ENCODE measurements around the gene IRF8.
"Not testable (repeated sequence)": the region's sequence is repeated elsewhere in the genome, so short reads cannot be mapped to it uniquely, and the experiment has no call there.

IRF8 gene, protein sequence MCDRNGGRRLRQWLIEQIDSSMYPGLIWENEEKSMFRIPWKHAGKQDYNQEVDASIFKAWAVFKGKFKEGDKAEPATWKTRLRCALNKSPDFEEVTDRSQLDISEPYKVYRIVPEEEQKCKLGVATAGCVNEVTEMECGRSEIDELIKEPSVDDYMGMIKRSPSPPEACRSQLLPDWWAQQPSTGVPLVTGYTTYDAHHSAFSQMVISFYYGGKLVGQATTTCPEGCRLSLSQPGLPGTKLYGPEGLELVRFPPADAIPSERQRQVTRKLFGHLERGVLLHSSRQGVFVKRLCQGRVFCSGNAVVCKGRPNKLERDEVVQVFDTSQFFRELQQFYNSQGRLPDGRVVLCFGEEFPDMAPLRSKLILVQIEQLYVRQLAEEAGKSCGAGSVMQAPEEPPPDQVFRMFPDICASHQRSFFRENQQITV

DNA sequence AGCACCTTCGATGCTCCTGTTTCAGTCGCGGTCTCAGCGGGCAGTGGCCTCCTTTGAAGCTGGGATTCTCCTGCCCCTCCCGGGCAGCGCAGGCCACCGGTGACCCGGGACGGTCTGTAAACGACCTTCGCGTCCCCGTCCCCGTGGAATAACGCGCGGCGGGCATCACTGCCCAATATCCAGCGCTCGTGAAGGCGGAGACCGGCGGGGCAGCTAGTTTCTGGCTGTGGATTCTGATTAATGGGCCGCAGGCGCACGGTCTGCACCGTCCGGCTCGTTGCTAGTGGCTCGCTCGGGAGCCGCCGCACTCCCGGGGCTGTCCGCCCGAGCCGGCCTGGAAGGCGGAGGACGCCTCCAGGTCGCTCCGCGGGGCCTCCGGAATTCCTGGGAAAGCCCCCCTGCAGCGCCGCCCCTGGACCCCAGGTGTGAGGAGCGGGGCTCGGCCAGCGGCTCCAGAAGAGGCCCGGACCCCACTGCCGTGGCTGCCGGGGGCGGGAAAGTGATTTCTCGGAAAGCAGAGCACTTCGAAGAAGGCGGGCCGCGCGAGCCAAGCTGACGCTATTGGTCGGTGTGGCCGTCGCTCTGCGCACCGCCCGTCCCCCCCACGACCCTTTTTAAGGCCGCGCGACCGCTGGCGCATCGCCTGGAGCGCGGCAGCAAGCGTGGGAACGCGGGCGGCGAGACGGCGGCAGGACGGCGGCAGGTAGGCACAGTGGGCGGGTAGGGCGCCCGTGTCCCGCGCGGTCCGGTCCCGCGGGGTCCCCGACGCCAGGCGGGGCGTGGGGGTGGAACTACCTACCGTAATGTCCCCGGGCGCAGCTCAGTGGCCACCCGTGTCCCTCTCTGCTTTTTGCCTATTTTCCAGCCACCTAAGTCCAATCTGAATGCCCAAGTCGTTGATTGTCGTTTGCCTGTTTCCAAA is at the start of gene IRF8:
IRF8 (plus strand) TSS at position 642 of the 922 bp plus-strand sequence. CDS start 3,854 bp downstream, outside the sequence.
- no peak for FAIRE-seq

DNA sequence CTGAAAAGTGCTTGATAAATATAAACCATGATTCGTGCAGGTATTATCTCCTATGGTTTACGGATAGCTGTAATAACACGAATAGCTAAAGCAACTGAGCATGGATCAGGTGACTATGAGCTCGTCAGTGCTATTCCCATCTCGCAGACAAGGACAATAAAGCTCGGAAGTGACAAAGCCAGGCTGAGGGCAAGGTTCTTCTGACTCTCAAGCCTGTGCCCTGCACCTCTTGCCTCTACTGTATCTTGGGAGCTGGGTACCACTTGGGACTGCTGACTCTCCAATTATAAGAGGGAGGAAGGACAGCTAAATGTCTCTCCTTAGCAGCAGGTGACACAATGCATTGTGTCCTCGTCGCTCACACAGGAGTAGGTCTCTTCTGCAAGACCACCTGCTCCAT is 49.6 kb upstream of the IRF8 start:
- FAIRE-seq = no peak

DNA sequence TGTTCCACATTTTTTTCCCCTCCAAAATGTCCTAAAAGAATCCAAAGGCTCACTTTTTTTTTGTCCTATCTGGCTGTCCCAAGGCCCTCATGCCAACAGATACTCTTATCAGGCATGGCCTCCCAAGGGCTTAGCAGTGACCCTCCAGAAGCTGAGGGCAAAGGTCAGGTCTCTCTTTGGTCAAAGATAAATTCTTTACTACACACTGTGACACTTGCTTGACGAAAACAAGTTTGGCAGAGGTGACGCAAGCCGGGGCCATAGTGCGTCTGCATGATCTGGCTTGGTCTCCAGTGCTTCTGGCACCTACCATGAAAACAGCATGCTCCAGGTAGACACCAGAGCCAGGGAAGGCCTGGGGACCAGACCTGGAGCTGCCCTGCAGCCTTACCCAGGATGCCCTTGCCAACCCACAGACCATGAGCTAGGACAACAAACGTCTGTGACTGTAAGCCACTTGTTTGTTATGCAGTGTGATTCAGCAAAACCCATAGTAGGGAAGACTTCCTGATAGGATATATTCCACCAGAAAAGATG is 48.5 kb upstream of the IRF8 start:
- no peak for FAIRE-seq

DNA sequence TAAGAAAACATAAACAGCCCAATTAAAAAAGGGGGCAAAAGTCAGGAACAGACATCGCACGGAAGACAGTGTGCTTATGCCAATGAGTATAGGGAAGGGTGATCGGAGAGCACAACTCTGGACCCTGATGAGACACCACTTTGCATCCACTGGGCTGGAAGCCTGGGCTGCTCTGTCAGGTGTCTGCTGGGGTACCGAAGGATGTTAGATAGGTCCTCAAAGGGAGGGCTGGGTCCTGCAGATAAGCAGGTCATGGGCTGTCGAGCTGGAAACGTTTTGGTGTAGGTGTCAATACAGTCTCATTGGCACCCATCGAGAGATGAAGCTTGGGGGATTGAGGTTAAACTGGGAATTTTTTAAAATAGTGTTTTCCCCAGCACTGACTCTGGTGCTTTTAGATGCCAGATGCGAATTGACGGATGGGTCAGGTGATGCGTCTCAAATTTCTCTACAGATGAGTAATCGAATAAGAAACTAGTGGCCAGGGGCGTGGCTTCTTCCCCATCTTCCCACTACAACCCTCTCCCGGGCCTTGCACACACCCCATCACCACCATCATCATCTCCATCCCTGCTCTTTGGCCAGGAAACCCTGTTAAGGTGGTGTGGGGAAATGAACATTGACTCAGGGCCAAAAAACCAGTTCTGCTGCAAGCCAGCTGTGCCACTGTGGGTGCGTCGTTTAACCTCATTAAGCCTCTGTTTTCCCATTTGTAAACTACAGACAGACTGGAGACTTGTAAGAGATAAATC is 47.8 kb upstream of the IRF8 start:
- no peak for FAIRE-seq

DNA sequence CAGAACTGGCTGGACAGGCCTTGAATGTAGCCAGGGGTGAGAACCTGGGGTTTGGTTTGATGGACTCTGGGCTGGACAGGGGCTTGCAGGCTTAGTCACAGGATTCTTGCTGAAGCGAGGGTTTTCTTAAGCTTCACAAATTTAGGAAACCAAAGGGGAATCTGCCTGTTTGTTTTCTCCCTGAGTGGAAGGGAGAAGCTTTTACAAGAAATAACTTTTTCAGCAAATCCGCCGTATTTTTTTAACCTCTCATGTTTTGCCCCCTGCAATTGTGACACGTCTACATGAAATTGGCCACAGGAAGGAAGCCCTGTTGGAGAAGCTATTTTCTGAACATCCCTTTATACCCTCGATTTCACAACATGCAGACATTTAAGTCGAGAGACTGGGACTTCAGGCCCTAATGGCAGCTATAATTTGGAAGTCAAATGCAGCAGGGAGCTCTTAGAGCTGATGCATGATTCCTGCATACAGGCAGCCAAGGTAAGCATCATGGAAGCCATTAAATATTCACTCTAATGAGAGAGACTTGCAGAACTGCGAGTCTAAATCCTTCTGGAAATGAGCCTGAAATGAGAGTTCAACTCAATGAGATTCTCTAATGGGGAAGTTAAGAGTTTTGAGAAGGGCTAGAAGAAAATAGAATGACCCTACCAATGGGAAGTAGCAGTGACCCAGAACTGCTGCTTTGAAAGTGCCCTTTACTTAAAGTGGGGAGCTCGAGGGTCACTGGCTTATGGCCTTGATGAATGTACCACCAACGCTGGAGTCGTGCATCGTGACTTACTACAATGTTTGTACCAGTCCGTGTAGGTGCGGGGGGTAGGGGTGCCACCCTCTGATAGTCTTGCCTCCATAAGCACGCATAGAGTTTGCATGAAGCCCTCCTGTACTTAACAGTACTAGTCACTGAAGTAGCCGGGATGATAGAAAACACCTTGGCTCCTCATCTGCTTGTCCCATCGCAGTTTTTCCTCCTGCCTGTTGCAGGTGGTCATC is 45.1 kb upstream of the IRF8 start:
- FAIRE-seq = no peak

DNA sequence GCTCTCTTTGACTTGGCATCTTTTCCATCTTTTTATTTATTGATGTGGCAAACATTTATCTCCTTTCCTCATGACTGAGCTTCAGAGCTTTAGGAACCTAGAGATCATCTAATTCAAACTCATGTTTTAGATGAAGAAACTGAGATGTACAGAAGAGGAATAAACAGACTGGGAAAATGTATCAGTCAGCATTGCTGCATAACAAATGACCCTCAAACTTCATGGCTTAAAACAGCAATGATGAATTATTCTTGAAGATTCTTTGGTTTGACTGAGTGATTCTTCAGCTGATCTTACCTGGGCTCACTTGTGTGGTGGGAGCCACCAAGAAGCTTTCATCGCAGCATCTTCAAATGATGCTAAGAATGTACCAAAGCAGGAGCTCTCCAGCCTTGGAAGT is 44.0 kb upstream of the IRF8 start:
- FAIRE-seq = no peak

DNA sequence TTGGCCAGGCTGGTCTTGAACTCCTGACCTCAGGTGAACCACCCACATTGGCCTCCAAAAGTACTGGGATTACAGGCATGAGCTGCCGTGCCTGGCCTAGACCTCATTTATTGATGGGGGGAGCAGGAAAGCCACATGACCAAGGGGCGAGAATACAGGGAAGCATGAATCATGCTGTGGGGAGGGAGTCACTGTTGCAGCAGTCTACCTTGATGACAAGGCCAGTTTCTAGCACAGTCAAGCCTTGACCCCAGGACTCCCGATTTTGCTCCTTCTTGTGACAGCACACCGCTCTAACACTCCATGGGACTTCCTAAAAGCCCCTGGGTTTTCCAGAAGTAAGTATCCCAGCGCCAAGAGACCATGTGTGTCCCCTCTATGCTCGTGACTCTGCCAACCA is 42.9 kb upstream of the IRF8 start:
- no peak for FAIRE-seq

DNA sequence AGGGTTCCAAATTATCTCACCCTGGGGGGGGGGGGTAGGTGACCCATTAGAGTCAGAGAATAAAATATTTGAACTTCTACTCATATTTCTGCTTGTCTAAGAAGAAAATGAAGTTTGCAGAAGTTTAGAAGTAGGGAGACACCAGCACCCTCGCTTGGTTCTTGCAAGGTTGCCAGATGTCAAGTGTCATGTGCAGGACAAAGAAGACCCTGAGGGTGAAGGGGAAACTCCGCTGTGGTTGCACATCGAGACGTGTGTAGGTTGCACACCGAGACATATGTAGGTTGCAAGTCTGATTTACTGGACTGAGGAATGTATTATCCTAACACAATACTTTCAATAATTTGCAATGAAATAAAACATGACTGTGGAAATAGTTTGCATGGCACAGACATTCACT is 42.4 kb upstream of the IRF8 start:
- FAIRE-seq = no peak

DNA sequence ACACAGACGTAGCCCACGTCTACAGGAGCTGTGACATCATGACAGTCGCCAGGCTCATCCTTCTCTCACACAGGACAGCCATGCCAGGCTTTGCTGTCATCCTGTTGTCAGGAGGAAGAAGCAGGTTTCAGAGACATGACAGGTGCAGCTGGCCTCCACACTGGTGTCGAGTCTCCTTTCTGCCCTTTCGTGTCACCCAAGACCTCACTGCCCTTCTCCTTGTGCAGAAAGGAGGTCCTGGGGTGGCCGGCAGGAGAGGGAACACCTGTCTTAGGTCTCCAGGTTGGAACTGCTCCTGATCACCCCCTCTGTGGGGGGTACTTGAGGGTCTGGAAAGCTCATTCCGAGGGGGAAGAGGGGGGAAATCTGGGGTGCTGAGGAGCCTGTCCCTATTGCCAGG is 41.6 kb upstream of the IRF8 start:
- no peak for FAIRE-seq

DNA sequence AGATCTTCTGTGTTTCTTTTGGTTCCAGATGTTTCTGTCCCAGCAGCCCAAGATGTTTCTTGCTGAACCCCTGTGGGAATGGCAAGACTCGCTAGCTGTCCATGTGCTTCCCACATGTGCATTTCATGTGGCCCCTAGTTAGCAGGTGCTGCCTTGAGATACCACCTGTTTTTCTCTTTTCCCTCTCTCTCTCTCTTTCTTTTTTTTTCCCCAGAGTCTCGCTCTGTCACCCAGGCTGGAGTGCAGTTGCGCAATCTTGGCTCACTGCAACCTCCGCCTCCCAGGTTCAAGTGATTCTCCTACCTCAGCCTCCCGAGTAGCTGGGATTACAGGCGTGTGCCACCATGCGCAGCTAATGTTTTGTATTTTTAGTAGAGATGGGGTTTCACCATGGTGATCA is 40.4 kb upstream of the IRF8 start:
- FAIRE-seq = not testable (repeated sequence)

DNA sequence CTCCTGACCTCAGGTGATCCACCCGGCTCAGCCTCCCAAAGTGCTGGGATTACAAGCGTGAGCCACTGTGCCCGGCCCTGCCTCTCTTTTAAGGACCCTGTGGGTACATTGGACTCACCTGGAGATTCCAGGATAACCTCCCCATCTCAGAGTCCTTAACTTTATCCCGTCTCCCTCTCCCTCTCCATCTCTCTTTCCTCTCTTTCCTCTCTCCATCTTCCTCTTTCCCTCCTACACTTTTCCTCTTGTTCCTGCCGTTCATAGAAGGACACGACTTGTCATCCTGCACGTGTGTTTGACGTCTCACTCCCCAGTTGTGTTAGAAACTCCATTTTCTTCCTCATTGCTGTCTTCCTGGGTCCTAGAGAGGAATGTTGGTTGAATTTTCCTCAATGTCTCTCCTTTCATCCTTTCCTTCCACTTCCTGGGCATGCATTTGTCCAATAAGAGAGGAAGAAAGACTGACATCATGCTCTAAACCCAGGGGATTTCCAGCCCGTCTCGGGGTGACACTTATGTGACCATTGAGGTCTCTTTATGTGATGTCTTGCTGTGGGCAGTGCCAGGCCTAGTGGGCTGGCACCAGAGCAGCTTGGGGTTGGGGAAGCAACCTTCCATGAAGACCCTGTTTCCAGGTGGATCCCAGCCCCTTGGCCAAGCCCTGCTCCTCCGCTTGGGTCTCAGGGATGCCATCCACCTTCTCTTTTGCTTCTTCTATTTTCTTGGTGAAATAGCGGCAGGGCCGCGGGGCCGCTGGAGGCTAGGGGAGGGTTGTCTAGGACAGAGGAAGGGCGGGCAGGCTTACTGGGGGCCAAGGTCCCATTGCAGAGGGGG is 39.8 kb upstream of the IRF8 start:
- no peak for FAIRE-seq

DNA sequence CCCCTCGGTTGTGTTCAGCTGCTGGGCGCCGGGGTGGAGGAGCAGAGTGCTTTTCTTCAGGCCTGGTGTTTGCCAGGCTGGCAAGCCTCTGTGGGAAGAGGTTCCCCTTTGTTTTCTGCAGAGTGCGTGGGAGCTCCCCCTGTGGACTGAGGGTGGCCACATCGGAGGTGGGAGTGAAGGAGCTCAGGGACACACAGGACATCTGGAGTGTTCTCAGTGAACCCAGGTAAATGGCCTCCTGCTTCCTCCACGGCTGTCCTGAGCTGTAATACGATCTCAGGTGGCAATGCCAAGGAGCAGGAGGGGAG is 39.2 kb upstream of the IRF8 start:
- no peak for FAIRE-seq

DNA sequence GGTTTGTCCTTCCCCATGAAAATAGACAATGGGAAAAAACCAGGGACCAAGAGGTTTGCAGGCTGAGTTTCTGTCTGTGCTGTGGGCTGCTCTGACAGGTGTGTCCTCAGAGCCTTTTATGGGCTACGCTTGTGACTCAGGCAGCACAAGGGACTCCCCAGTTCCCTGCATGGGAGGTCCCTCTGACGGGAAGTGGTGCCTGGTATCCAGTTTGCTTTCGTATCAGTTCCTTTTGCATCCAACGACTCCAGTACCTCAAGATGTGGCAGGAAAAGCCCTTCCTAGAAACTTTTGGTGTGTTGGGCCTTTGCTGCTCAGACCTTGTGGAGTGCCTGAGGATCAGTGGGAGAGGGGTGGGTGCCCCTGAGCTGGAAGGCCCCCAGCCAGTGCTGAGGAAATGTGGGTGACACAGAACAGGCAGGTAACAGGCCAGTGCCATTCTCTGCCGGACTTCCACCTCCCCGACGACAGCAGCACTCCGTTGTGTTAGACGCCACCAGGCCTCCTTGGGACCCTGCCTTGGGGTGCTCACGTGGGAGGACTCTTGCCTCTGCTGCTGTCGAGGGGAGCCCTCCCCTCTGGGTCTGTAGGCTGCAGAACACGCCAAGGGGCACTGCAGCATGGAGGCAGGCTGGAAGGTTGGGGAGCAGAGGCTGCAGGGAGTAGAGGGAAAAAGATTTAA is 38.4 kb upstream of the IRF8 start:
- FAIRE-seq = no peak

DNA sequence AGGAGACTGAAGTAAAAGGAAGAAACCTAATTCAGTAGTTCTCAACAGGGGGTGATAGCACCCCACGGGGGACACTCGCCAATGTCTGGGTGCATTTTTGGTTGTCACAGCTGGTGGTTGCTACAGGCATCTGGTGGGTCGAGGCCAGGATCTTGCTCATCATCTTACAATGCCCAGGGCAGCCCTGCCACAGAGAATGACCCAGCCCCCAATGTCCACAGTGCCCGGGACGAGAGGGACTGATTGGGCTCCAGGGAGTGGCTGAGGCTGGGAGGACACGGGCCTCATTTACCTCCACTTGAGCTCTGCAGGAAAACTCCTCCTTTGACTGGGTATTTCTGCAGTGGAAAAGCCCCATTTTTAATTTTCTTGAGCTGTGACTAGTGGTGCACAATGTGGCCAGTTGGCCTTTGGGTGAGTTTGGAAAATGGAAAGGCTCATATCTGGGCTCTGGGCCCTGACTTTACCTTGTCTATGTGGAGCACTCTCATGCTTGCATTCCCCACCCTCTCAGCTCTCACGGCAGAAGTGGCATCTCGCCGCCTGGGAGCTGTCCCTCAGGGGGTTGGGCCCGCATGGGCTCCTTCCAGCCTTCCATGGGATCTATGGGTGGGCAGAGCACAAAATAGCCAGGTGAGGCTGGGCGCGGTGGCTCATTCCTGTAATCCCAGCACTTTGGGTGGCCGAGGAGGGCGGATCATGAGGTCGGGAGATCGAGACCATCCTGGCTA is 37.7 kb upstream of the IRF8 start:
- no peak for FAIRE-seq

DNA sequence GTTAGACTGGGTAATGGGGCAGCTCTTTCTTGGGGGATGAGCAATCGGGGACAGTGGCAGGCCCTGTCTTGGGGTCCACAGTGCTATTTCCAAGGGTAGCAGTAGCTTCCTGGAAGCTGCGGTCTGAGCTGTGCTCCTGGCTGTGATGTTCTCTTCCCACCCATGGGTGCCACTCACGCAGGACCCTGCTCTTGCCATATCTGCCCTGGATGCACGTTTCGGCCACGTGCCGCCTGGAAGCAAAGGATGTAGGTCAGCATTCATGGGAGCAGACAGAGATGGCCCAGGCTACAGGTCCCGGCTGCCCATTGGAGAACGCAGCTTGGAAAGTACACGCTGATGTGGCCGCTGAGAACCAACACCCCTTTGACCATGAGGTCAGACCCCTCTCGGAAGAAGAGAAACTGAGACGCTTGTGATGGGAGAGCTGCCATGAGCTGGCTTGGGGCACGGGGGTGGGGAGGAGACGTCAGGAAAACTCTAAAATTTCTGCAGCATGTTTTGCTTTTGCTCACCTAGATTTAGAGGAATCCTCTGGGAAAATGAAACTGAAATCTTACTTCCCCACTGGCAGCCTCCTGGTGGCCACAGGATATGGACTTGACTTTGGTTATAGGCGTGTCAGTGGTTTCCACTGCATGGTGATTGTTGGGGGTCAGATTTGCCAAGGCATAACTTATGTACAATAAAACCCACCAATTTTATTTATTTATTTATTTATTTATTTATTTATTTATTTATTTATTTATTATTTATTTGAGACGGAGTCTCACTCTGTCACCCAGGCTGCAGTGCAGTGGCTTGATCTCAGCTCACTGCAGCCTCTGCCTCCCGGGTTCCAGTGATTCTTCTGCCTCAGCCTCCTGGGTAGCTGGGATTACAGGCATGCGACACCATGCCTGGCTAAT is 36.2 kb upstream of the IRF8 start:
- FAIRE-seq = no peak

DNA sequence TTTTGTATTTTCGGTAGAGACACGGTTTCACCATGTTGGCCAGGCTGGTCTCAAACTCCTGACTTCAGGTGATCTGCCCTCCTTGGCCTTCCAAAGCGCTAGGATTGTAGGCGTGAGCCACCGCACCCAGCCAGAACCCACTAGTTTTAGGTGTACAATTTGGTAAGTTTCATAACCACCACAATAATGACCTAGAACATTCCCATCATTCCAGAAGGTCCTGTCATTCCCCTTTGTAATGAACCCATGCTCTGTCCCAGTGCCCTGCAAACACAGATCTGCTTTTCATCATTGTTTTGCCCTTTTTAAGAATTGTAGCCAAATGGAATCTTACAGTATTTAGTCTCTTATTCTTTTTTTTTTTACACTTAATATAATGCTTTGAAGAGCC is 35.6 kb upstream of the IRF8 start:
- no peak for FAIRE-seq

DNA sequence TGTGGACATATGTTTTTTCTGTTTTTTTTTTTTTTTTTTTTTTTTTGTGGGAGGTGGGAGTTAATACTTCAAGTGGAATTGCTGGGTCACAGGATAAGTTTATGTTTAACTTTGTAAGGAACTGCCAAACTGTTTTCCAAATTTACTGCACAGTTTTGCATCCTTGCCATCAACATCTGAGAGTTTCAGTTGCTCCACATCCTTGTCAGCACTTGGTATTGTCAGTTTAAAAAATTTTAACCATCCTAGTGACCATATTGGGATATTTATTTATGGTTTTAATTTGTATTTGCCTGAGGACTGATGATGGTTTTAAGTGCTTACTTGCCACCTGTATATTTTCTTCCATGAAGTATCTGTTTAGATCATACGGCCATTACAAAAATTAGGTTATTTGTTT is 34.0 kb upstream of the IRF8 start:
- no peak for FAIRE-seq

DNA sequence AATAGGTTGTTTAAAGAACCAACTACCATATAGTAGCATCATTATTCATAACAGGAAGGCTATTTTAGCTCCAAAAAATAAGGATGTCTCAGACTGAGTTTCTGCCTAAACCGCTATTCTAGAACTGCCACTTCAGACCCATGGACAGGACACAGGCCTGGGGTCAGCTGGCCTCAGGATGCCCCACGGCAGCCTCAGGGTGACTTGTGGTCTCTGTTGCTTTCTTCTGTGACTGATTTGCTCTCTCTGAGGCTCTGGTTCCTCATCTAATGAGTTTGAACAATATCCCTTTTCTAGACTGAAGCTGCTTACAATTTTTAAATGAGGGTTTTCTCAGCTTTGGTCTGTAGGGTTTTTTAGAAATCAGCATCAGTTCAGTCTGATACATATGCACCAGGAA is 31.8 kb upstream of the IRF8 start:
- no peak for FAIRE-seq

DNA sequence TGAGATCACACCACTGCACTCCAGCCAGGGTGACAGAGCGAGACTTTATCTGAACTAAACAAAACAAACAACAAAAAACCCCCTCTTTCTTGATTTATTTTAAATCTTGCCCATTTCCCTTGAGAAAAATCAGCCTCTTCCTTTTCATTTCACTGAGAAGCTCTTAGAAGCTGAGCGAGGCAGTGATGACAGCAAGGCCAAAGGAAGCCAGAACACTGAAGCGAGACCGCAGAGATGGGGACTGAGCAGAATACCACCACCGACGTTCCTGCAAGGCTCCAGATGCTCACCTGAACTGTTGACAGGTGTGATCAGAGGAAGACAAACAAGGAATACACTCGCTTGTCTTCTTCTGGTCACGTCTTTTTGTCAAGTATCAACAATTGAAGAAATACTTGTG is 30.5 kb upstream of the IRF8 start:
- no peak for FAIRE-seq

Data from A204.1 (cell line).